ENCODE measurements around the gene RTEL1. TPM values are rescaled to one million over a fixed set of nuclear protein-coding genes. Genes with fewer than 3 reads are reported as not detected.

The RTEL1 gene
- total RNA-seq, 2 experiments from 2014 or later: 44.5 to 44.7 TPM

Other genes starting within 250 kb of the RTEL1 start
- not detected for gene KCNQ2, start 185.7 kb upstream of the RTEL1 start, total RNA-seq
- gene EEF1A2, start 159.2 kb upstream of the RTEL1 start, total RNA-seq: under 1 TPM; 0.69 to 0.81 TPM
- 100 to 1,000 TPM; 119 to 133 TPM for gene PPDPF, start 137.5 kb upstream of the RTEL1 start, total RNA-seq
- gene PTK6, start 120.9 kb upstream of the RTEL1 start, total RNA-seq: under 1 TPM; 0.25 to 0.48 TPM
- gene SRMS, start 110.6 kb upstream of the RTEL1 start, total RNA-seq: not detected
- under 1 TPM; 0.18 to 0.27 TPM for gene FNDC11, start 104.2 kb upstream of the RTEL1 start, total RNA-seq
- 10 to 100 TPM; 16.1 to 18.7 TPM for gene HELZ2, start 84.1 kb upstream of the RTEL1 start, total RNA-seq
- 10 to 100 TPM; 14.0 to 14.1 TPM for gene GMEB2, start 31.2 kb upstream of the RTEL1 start, total RNA-seq
- gene STMN3, start 4.9 kb upstream of the RTEL1 start, total RNA-seq: 10 to 100 TPM; 15.4 to 17.6 TPM
- gene TNFRSF6B, start 38.3 kb downstream of the RTEL1 start, total RNA-seq: 1 to 10 TPM in 1 of 2 experiments, under 1 TPM in 1; 0.21 to 1.7 TPM
- 10 to 100 TPM; 36.4 to 52.0 TPM for gene ARFRP1, start 49.7 kb downstream of the RTEL1 start, total RNA-seq
- gene ZGPAT, start 49.7 kb downstream of the RTEL1 start, total RNA-seq: 10 to 100 TPM; 15.3 to 21.9 TPM
- 10 to 100 TPM in 1 of 2 experiments, 1 to 10 TPM in 1; 7.3 to 10.2 TPM for gene LIME1, start 78.4 kb downstream of the RTEL1 start, total RNA-seq
- 10 to 100 TPM; 30.9 to 34.9 TPM for gene SLC2A4RG, start 81.5 kb downstream of the RTEL1 start, total RNA-seq
- 1 to 10 TPM in 1 of 2 experiments, under 1 TPM in 1; 0.88 to 1.3 TPM for gene ZBTB46, start 173.0 kb downstream of the RTEL1 start, total RNA-seq
- under 1 TPM; 0.11 to 0.16 TPM for gene ABHD16B, start 203.2 kb downstream of the RTEL1 start, total RNA-seq
- 10 to 100 TPM; 54.0 to 56.3 TPM for gene TPD52L2, start 207.0 kb downstream of the RTEL1 start, total RNA-seq
- gene DNAJC5, start 236.8 kb downstream of the RTEL1 start, total RNA-seq: 10 to 100 TPM; 30.1 to 34.3 TPM

Data from activated CD4-positive, alpha-beta T cell treated with anti-CD3 and anti-CD28 coated beads for 36 hours (primary cell).